HG03460 (cell line): ENCODE data around the gene HDHD2.
"Not testable (repeated sequence)": the region's sequence is repeated elsewhere in the genome, so short reads cannot be mapped to it uniquely, and the experiment has no call there.

Experiments
- ATAC-seq: cut with Tn5 transposase; IDR thresholded peaks from one replicate; pipeline ENCODE4 v1.9.1; 2021; ENCODE audit not compliant: unreplicated experiment

HDHD2 gene

DNA sequence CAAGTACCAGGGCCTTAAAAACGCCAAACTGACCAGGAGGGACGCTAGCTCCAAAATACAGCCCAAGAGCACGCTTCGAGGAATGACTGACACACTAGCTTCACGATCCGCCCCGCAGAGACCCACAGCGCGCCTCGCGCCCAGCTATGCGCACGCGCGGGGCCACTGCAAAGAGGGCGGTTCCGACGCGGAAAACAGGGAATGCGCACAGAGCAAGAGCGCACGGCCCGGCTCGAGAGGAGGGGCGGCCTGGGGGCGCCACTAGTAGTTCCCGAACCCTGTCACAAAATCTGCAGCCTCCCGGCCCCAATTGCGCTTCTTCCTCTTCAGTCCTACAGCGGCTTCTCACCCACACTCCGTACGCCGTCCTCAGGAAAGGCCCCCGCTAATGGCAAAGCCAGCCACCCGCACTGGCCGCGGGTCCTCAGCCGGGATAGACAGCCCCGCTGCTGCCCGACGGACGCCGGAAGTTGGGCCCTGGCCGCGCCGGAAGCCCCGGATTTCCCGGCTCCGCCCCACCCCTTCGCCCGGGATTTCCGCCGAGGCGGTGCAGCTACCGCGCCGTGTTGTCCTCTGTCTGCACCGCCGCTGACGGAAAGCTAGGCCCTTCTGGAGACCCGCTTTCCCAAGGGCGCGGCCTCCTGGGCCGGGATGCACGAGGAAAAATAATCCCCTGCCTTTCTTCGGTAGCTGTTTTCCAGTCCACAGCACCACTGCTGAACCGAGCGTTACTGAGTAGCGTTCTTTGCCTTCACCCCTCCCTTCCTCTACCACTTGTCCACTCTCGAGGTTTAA lies at the start of gene HDHD2:
Gene HDHD2 (minus strand): TSS at position 472 of the 795 bp plus-strand sequence. CDS start 14,061 bp downstream, outside the sequence.
- ATAC-seq, result peak; percentile 91

- not testable (repeated sequence) for ATAC-seq
Measured at GRCh38 chr18:47195961-47196360, 45.7 kb upstream of the HDHD2 start.

GRCh38 chr18:47191961-47192360 lies 41.7 kb upstream of the HDHD2 start:
- no peak for ATAC-seq

DNA sequence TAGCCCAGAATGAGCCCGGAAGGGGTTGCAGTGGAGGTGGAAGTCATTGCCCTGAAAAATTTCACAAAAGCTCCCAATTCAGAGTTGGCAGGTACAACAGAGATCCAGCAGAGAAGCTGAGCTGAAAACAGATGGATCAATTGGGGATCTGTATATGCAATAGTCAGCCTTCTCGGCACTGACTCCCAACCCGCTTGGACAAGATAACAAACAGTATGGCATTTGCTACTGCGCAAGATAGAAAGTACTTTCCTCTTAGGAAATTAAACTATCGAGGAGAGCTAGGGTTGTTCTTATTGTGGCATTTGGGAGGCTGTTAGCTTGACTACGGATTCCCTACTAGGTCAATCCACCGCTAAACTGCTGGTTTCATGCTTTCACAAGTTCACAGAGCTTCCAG lies 37.4 kb upstream of the HDHD2 start:
- no peak for ATAC-seq

DNA sequence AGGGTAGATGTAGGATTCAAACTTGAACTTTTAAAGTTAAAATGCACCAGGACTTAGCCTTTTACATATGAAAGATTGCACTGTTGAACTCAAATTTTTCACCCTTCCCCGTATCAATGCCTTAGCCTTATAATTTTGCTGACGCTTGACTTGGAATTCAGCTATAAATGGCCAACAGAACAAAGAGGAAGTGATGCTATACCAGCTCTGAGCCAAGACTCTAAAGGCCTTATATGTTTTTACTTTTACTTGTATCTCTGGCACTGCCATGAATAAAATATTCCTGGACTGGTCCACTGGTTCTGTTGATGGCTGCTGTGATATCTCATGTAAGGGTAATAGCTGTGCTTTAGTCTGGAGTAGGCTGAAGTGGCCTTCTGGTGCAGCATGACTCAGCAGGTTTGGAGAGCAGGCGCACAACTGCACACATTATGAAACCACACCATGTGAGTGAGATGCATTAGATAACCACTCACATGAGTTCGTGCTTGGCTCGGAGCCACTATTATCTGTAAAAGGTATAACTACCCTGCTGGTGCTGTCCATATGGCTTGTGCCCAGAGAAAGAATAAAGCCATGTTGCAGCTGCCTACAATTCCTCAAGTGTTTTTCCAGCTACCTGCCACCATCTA lies 34.2 kb upstream of the HDHD2 start:
- ATAC-seq, result no peak

GRCh38 chr18:47182156-47182555 lies 31.9 kb upstream of the HDHD2 start:
- ATAC-seq, result not testable (repeated sequence)

GRCh38 chr18:47180765-47181164 lies 30.5 kb upstream of the HDHD2 start:
- no peak for ATAC-seq

DNA sequence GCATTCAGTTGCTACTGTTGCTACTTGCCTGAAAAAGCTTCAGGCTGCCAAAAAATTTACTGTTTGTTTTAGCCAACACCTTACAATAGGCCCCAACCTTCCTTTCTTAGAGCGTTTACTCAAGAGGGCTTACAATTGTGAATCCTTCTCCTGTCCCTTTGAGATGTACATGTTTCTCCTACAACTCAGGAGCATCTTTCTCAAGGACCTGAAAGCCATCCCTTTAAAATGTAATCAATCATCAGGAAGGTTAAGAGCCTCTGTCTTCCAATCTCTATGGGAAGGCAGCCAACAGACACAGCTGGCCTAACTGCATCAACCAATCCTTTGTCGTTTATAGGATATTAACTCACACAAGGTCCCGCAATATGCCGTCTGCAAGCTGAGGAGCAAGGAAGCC lies 29.2 kb upstream of the HDHD2 start:
- ATAC-seq, result no peak

- ATAC-seq, result peak; percentile 88
Measured at GRCh38 chr18:47175898-47176575, 25.7 kb upstream of the HDHD2 start, which contains the start of gene IER3IP1. Gene IER3IP1 (minus strand): TSS chr18:47176364. CDS start chr18:47176277, 87 bp downstream.

DNA sequence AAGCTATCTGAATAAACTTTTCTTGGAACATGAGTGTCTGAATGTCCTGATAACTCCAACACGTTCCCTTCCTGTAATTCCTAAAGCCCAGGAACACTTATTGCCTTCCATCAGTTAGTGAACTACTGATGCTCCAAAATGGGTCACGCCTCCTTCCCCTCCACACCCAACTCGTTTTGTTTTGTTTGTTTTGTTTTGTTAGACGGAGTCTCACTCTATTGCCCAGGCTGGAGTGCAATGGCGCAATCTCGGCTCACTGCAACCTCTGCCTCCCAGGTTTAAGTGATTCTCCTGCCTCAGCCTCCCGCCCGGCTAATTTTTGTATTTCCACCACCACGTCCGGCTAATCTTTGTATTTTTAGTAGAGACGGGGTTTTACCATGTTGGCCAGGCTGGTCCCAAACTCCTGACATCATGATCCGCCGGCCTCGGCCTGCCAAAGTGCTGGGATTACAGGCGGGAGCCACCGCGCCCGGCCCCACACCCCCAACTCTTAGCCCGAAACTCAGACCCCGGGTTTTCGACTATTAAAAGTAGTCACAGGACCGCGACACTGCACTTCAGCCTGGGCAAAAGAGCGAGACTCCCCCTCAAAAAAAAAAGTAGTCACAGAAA lies 25.1 kb upstream of the HDHD2 start:
- no peak for ATAC-seq

- no peak for ATAC-seq
Measured at GRCh38 chr18:47174545-47175116, 24.3 kb upstream of the HDHD2 start.

- ATAC-seq, result no peak
Measured at GRCh38 chr18:47172476-47172875, 22.2 kb upstream of the HDHD2 start.

GRCh38 chr18:47168913-47169312 lies 18.6 kb upstream of the HDHD2 start:
- no peak for ATAC-seq

- ATAC-seq, result no peak
Measured at GRCh38 chr18:47168509-47168908, 18.2 kb upstream of the HDHD2 start.

- no peak for ATAC-seq
Measured at GRCh38 chr18:47166294-47166693, 16.0 kb upstream of the HDHD2 start.

DNA sequence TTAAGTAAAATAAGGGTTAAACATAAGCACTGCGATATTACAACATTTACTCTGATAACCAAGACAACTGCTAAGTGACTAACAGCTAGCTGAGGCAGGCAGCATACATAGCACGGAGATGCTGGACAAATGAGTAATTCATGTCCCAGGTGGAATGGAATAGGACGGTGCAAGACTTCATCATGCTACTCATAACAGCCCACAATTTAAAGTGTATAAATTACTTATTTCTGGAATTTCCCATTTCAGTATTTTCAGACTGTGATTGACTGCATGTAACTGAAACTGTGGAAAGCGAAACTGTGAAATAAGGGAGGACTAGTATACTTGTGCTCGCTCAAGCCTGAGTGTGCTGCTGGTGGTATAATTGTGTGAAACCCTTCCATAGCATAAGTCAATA lies 12.9 kb upstream of the HDHD2 start:
- peak; percentile 83 for ATAC-seq

- no peak for ATAC-seq
Measured at GRCh38 chr18:47160256-47160655, 10.0 kb upstream of the HDHD2 start.

DNA sequence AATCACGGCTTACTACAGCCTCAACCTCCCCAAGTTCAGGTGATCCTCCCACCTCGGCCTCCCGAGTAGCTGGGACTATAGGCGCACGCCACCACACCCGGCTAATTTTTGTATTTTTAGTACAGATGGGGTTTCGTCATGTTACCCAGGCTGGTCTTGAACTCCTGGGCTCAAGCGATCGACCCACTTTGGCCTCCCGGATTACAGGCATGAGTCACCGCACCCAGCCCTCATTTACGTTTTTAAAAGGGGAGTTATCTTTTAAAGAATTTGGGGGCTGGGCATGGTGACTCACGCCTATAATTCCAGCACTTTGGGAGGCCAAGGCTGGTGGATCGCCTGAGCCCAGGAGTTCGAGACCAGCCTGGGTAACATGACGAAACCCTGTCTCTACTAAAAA lies 8.1 kb upstream of the HDHD2 start:
- not testable (repeated sequence) for ATAC-seq

- ATAC-seq, result no peak
Measured at GRCh38 chr18:47151439-47151838, 1.1 kb upstream of the HDHD2 start.

GRCh38 chr18:47150824-47151366 lies 595 bp upstream of the HDHD2 start:
- ATAC-seq, result peak; percentile 31
